SK-N-SH treated with all-trans-retinoic acid at 6 μM for 48 hours (cell line): ENCODE measurements around the gene B3GALT6.

ENCODE experiments used
- CREB5 ChIP-seq: fragments of 250-450 bp; sonication (Bioruptor Pico); IDR thresholded peaks from 2 replicates; pipeline ENCODE4 v1.5.1; 2020; ENCODE audit warnings: low read depth, mild to moderate bottlenecking, moderate library complexity
- POU6F1 ChIP-seq: fragments of 250-450 bp; sonication (Bioruptor Pico); IDR thresholded peaks from 2 replicates; pipeline ENCODE4 v1.8.0; 2021; ENCODE audit warnings: low read depth, mild to moderate bottlenecking, moderate library complexity, borderline replicate concordance
- PPARA ChIP-seq: fragments of 250-450 bp; sonication (Bioruptor Pico); IDR thresholded peaks from 2 replicates; pipeline ENCODE4 v1.5.0; 2020; ENCODE audit warnings: mild to moderate bottlenecking, borderline replicate concordance
- RARB ChIP-seq: fragments of 250-450 bp; sonication (Bioruptor Pico); IDR thresholded peaks from 2 replicates; pipeline ENCODE4 v1.8.0; 2021; ENCODE audit warnings: mild to moderate bottlenecking, moderate library complexity
- SNAI2 ChIP-seq: fragments of 250-450 bp; sonication (Bioruptor Pico); IDR thresholded peaks from 2 replicates; pipeline ENCODE4 v1.5.0; 2020; ENCODE audit warnings: mild to moderate bottlenecking, moderate library complexity
- TCF4 ChIP-seq: fragments of 250-450 bp; sonication (Bioruptor Pico); IDR thresholded peaks from 2 replicates; pipeline ENCODE4 v1.8.0; 2021; ENCODE audit warnings: mild to moderate bottlenecking, moderate library complexity, borderline replicate concordance
- TOX ChIP-seq: fragments of 250-450 bp; sonication (Bioruptor Pico); IDR thresholded peaks from 2 replicates; pipeline ENCODE4 v1.8.0; 2021; ENCODE audit warnings: mild to moderate bottlenecking, moderate library complexity, borderline replicate concordance
- ZFP30 ChIP-seq: fragments of 450-650 bp; formaldehyde crosslinking; IDR thresholded peaks from 2 replicates; pipeline ENCODE4 v1.5.0; 2022; ENCODE audit warnings: mild to moderate bottlenecking, moderate library complexity
- ZNF565 ChIP-seq: fragments of 450-650 bp; formaldehyde crosslinking; conservative IDR thresholded peaks from 2 replicates; pipeline ENCODE4 v1.5.0; 2020; ENCODE audit warnings: low read depth, mild to moderate bottlenecking, moderate library complexity

DNA sequence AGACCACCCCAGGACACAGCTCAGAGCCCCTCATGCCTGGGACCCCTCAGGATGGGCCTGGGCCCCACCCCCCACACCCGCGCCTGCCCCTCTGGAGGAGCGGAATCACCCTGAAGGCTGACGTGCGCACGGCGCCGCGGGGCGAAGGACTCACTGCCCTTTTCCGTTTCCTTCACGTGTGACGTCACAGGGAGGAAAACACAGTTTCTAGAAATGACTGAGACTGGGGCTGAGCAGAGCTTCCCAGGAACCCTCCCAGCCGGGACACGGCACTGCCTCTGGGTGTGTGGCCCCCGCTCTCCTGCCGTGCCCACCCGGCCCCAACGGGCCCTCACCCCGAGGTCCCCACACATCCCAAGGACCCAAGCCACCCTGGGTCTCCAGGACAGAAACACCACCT is 12.7 kb upstream of the B3GALT6 start:
- TF ChIP-seq RARB (CRISPR knock-in tag) (no peak), POU6F1 (CRISPR knock-in tag) (no peak), SNAI2 (CRISPR knock-in tag) (no peak), PPARA (CRISPR knock-in tag) (no peak), TOX (no peak), ZFP30 (CRISPR knock-in tag) (no peak), CREB5 (CRISPR knock-in tag) (no peak), TCF4 (CRISPR knock-in tag) (no peak), ZNF565 (no peak)
